Embryonic facial prominence (tissue), 1 donor: Measurements from ENCODE around the gene UNC5C.

Experiments used
- DNase-seq: peaks from one replicate; pipeline ENCODE4 v3.0.0-alpha.2; 2016; ENCODE audit errors: extremely low spot score

UNC5C gene

GRCh38 chr4:95522682-95523530 lies 25.9 kb downstream of the UNC5C start:
- DNase-seq, result no peak

- DNase-seq, result no peak
Measured at GRCh38 chr4:95517576-95518345, 31.0 kb downstream of the UNC5C start.

GRCh38 chr4:95516528-95517017 lies 32.2 kb downstream of the UNC5C start:
- DNase-seq, result no peak

GRCh38 chr4:95515589-95515988 lies 33.2 kb downstream of the UNC5C start:
- DNase-seq, result no peak

GRCh38 chr4:95513022-95513421 lies 35.8 kb downstream of the UNC5C start:
- DNase-seq, result no peak

- no peak for DNase-seq
Measured at GRCh38 chr4:95511477-95511876, 37.3 kb downstream of the UNC5C start.

- no peak for DNase-seq
Measured at GRCh38 chr4:95510877-95511276, 37.9 kb downstream of the UNC5C start.

- no peak for DNase-seq
Measured at GRCh38 chr4:95510145-95510544, 38.6 kb downstream of the UNC5C start.

GRCh38 chr4:95508421-95508820 lies 40.4 kb downstream of the UNC5C start:
- no peak for DNase-seq

GRCh38 chr4:95507561-95507960 lies 41.2 kb downstream of the UNC5C start:
- no peak for DNase-seq

- DNase-seq, result no peak
Measured at GRCh38 chr4:95507147-95507546, 41.6 kb downstream of the UNC5C start.

- no peak for DNase-seq
Measured at GRCh38 chr4:95506264-95506663, 42.5 kb downstream of the UNC5C start.

- DNase-seq, result no peak
Measured at GRCh38 chr4:95505799-95506198, 43.0 kb downstream of the UNC5C start.

GRCh38 chr4:95505151-95505550 lies 43.6 kb downstream of the UNC5C start:
- DNase-seq, result no peak

- no peak for DNase-seq
Measured at GRCh38 chr4:95504501-95504900, 44.3 kb downstream of the UNC5C start.

GRCh38 chr4:95500361-95500760 lies 48.4 kb downstream of the UNC5C start:
- no peak for DNase-seq

- no peak for DNase-seq
Measured at GRCh38 chr4:95499291-95499696, 49.5 kb downstream of the UNC5C start.

GRCh38 chr4:95494186-95494585 lies 54.6 kb downstream of the UNC5C start:
- no peak for DNase-seq

- DNase-seq, result no peak
Measured at GRCh38 chr4:95478679-95479078, 70.1 kb downstream of the UNC5C start.

- no peak for DNase-seq
Measured at GRCh38 chr4:95476121-95476520, 72.7 kb downstream of the UNC5C start.

- DNase-seq, result no peak
Measured at GRCh38 chr4:95472534-95472933, 76.2 kb downstream of the UNC5C start.

- DNase-seq, result no peak
Measured at GRCh38 chr4:95470622-95471021, 78.2 kb downstream of the UNC5C start.

- no peak for DNase-seq
Measured at GRCh38 chr4:95469617-95470016, 79.2 kb downstream of the UNC5C start.
